ENCODE data around the gene TRAPPC3. TPM values are rescaled to one million over a fixed set of nuclear protein-coding genes. Genes with fewer than 3 reads are reported as not detected.

The TRAPPC3 gene
- polyA plus RNA-seq, 4 donors = 62.1 to 66.6 (median 66.3) TPM

DNA sequence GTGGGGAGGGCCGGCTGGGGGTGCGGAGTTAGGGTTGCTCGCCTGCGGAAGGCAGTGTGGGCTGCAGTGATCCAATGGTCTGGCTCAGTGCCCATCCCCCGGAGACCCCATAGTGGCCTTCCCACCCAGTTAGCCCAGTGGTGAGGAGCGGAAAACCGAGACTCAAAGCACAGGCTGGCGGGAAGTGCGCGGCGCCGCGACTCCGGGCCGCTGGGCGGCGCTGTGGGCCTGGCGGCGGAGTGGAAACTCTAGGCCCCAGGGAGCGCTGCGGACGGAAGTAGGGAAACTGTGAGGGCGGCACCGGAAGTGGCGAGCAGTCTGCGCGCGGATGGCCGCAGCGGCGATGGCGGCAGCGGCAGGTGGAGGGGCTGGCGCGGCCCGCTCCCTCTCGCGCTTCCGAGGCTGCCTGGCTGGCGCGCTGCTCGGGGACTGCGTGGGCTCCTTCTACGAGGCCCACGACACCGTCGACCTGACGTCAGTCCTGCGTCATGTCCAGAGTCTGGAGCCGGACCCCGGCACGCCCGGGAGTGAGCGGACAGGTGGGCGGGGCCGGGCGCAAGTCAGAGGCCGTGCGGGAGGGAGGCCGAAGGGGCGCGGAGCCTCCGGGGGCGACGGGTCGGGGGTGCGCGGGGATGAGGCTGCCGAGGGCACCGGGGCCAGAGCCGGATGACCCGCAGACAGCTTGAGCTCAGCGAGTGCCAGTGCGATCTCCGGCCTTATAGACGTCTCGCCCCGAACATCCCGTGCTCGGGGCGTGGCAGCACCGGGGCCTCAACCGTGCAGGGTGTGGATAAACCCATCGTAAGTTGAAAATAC is 60.5 kb downstream of the TRAPPC3 start, which contains the start of gene ADPRS:
Gene ADPRS, plus strand, starts transcription at position 316 of the 816 bp plus-strand sequence. Its CDS starts 13 bp downstream, at position 329.
- peak; percentile 67 to 82 (median 70) for DNase-seq (ENCODE audit: low read depth in 4 of 4, low spot score in 3 of 4)

DNA sequence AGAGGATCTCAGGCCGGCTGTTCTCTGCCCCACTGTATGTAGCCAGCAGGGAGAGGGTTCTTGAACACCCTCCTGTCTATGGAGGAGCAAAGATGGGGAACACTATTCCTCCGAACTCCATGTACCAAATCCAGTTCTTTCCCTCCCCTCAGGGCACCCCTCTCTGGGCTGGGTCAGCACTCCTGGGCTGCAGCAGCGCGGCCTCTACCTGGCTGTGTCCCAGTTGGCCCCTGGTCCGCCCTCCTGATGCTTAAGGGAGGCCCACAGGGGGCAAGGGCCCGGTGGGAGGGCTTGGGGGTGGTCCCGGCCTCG is 61.1 kb downstream of the TRAPPC3 start:
- DNase-seq (ENCODE audit: low read depth in 4 of 4, low spot score in 3 of 4) = no peak

DNA sequence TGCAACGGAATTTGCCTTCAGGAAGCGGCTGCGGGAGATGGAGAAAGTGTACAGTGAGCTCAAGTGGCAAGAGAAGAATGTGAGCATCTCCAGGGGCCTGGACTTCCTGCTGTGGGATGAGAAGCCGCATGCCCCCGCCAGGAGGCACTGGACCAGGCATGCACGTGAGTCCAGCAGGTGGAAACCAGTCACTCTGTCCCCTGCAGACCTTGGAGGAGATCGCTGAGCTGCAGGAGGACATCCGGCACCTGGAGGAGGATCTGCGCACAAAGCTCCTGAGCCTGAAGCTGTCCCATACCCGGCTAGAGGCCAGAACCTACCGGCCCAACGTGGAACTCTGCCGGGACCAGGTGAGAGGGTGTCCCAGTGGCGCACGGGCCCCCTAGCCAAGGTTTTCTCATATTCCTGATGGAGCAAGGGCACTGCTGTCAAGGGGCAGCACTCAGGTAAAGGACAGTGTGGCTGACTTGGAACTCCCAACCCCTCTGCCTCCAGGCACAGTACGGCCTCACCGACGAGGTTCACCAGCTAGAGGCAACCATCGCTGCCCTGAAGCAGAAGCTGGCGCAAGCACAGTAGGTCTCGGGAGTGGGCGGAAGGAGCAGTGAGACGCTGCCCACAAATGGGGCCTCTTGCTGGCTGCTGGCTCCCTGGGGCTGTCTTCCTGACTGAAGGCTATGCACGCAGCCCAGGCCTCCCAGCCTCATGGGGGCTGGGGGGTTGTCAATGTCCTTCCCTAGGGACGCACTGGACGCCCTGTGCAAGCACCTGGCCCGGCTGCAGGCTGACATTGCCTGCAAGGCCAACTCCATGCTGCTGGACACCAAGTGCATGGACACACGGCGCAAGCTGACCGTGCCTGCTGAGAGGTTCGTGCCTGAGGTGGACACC is 61.8 kb downstream of the TRAPPC3 start:
- DNase-seq (ENCODE audit: low read depth in 4 of 4, low spot score in 3 of 4) = no peak

Other genes starting within 250 kb of the TRAPPC3 start
- 10 to 100 TPM; 11.1 to 13.2 (median 12.1) TPM for gene AGO3, start 218.4 kb downstream of the TRAPPC3 start, polyA plus RNA-seq (ENCODE audit: insufficient read length in 4 of 4)
- 10 to 100 TPM in 3 of 4 donors, 1 to 10 TPM in 1; 9.8 to 12.0 (median 10.6) TPM for gene TEKT2, start 65.4 kb downstream of the TRAPPC3 start, polyA plus RNA-seq (ENCODE audit: insufficient read length in 4 of 4)
- 10 to 100 TPM; 31.6 to 38.0 (median 33.2) TPM for gene ADPRS, start 60.6 kb downstream of the TRAPPC3 start, polyA plus RNA-seq (ENCODE audit: insufficient read length in 4 of 4)
- gene COL8A2, start 24.3 kb downstream of the TRAPPC3 start, polyA plus RNA-seq (ENCODE audit: insufficient read length in 4 of 4) = 1 to 10 TPM; 1.4 to 3.8 (median 1.9) TPM
- 10 to 100 TPM; 58.6 to 63.8 (median 63.1) TPM for gene MAP7D1, start 6.7 kb upstream of the TRAPPC3 start, polyA plus RNA-seq (ENCODE audit: insufficient read length in 4 of 4)
- gene THRAP3, start 75.0 kb upstream of the TRAPPC3 start, polyA plus RNA-seq (ENCODE audit: insufficient read length in 4 of 4) = 100 to 1,000 TPM; 122 to 147 (median 139) TPM
- 10 to 100 TPM; 21.4 to 26.2 (median 25.1) TPM for gene SH3D21, start 156.9 kb upstream of the TRAPPC3 start, polyA plus RNA-seq (ENCODE audit: insufficient read length in 4 of 4)
- 100 to 1,000 TPM in 1 of 4 donors, 10 to 100 TPM in 3; 45.4 to 124 (median 57.3) TPM for gene EVA1B, start 174.2 kb upstream of the TRAPPC3 start, polyA plus RNA-seq (ENCODE audit: insufficient read length in 4 of 4)
- gene STK40, start 236.4 kb upstream of the TRAPPC3 start, polyA plus RNA-seq (ENCODE audit: insufficient read length in 4 of 4) = 10 to 100 TPM; 40.8 to 48.2 (median 43.7) TPM
- 10 to 100 TPM; 25.8 to 33.3 (median 27.6) TPM for gene LSM10, start 248.4 kb upstream of the TRAPPC3 start, polyA plus RNA-seq (ENCODE audit: insufficient read length in 4 of 4)